Caco-2 (cell line): ENCODE data around the gene CNOT6. TPM values are rescaled to one million over a fixed set of nuclear protein-coding genes. Genes with fewer than 3 reads are reported as not detected.
"Not testable (repeated sequence)": the region's sequence is repeated elsewhere in the genome, so short reads cannot be mapped to it uniquely, and the experiment has no call there.

Source experiments
- BruUV-seq: library from RNA; stranded (reverse); fragments of 400-500 nt; replicated peaks from 2 replicates; lab custom pipeline; 2021; lab: Mats Ljungman, UMichigan
- CTCF ChIA-PET: fragments of 300-600 bp; sonication (Branson Sonifier 250); formaldehyde crosslinking; loops from one replicate; lab custom pipeline; 2022; ENCODE audit warnings: antibody characterized with exemption; lab: Charles Lee
- POLR2A ChIA-PET: fragments of 300-600 bp; sonication (Branson Sonifier 250); formaldehyde crosslinking; loops from one replicate; lab custom pipeline; 2022; ENCODE audit warnings: antibody characterized with exemption; lab: Charles Lee
- DNase-seq, 2 experiments: peaks; one replicate each; pipeline versions ENCODE4 v3.0.0 to v3.0.0-alpha.2; 2020 to 2022
- H3K27me3 ChIP-seq: replicated peaks from 2 replicates; pipeline ENCODE4 v1.6.0; 2011; ENCODE audit warnings: low read length; ENCODE audit not compliant: control insufficient read depth, insufficient read depth
- H3K36me3 ChIP-seq: 2 replicates; pipeline ENCODE4 v1.5.1; 2011; ENCODE audit warnings: low read length; ENCODE audit not compliant: control insufficient read depth, insufficient read depth
- H3K4me1 ChIP-seq: fragments of 250-450 bp; sonication (Bioruptor Pico); 2 replicates; pipeline ENCODE4 v1.5.1; 2020; ENCODE audit warnings: mild to moderate bottlenecking
- H3K4me3 ChIP-seq: 2 replicates; pipeline ENCODE4 v1.5.1; 2011; ENCODE audit warnings: low read depth, mild to moderate bottlenecking, control low read depth, low read length
- H3K9me3 ChIP-seq: fragments of 250-450 bp; sonication (Bioruptor Pico); 2 replicates; pipeline ENCODE4 v1.5.1; 2020; ENCODE audit warnings: mild to moderate bottlenecking, moderate library complexity
- H3K27ac Mint-ChIP-seq: one replicate; pipeline ENCODE4 v1.8.0; 2022; ENCODE audit warnings: mixed read lengths; ENCODE audit not compliant: unreplicated experiment
- H3K27me3 Mint-ChIP-seq: one replicate; pipeline ENCODE4 v1.8.0; 2022; ENCODE audit warnings: mixed read lengths; ENCODE audit not compliant: insufficient read depth, unreplicated experiment
- H3K36me3 Mint-ChIP-seq: one replicate; pipeline ENCODE4 v1.8.0; 2022; ENCODE audit warnings: mild to moderate bottlenecking, mixed read lengths; ENCODE audit not compliant: insufficient read depth, unreplicated experiment
- H3K4me1 Mint-ChIP-seq: one replicate; pipeline ENCODE4 v1.8.0; 2022; ENCODE audit warnings: low read depth, mixed read lengths; ENCODE audit not compliant: unreplicated experiment
- H3K4me3 Mint-ChIP-seq: one replicate; pipeline ENCODE4 v1.8.0; 2022; ENCODE audit warnings: mild to moderate bottlenecking, moderate library complexity, mixed read lengths; ENCODE audit not compliant: unreplicated experiment
- H3K9me3 Mint-ChIP-seq: one replicate; pipeline ENCODE4 v1.8.0; 2022; ENCODE audit warnings: mixed read lengths; ENCODE audit not compliant: unreplicated experiment
- CTCF ChIP-seq, 2 experiments: fragments of 200-600 bp in 1 of 2; IDR thresholded peaks; 1 replicate in 1 of 2; 2 replicates in 1 of 2; pipeline versions ENCODE4 v1.5.1 to v1.8.0; 2011 to 2022; ENCODE audit warnings: antibody characterized with exemption in 1 of 2, control low read depth in 1 of 2, inconsistent platforms in 1 of 2, low read depth in 1 of 2, low read length in 1 of 2, mild to moderate bottlenecking in 1 of 2, moderate library complexity in 1 of 2; ENCODE audit not compliant: insufficient read depth in 1 of 2, severe bottlenecking in 1 of 2, unreplicated experiment in 1 of 2
- intact Hi-C: fragments of 100-400 bp; cut with micrococcal nuclease; formaldehyde crosslinking; loops from one replicate; pipeline ENCODE4 v1.10.0; 2022; ENCODE audit not compliant: unreplicated experiment
- total RNA-seq: library from RNA; stranded (reverse); gene quantifications from 2 replicates; pipeline ENCODE4 v1.2.3, GENCODE V29; 2022

The CNOT6 gene
- total RNA-seq, 1 experiment from 2014 or later: 46.3 TPM

- no peaks in the 10 kb centered on the region for H3K4me1 ChIP-seq
- Mint-ChIP-seq H3K36me3 (no peaks in the 10 kb centered on the region), H3K27me3 (no peaks in the 10 kb centered on the region), H3K4me3 (no peak overlapping the region), H3K4me1 (peaks cover 6% of the 10 kb centered on the region), H3K27ac (no peak overlapping the region), H3K9me3 (peaks cover 15% of the 10 kb centered on the region)
- intact Hi-C loops: no loop called here
- DNase-seq: no peak
- no TSS peak for BruUV-seq
- no peaks in the 10 kb centered on the region for H3K36me3 ChIP-seq
- POLR2A ChIA-PET: no interaction called here
- no peaks in the 10 kb centered on the region for H3K27me3 ChIP-seq
- CTCF ChIA-PET: no interaction called here
- H3K9me3 ChIP-seq: no peaks in the 10 kb centered on the region
- no peak overlapping the region for H3K4me3 ChIP-seq
- TF ChIP-seq CTCF (IDR thresholded peaks at IDR 0.05; ENCODE audit: insufficient read depth in 1 of 2, low read depth in 1 of 2, low read length in 1 of 2, severe bottlenecking in 1 of 2, unreplicated experiment in 1 of 2): no peak
These were observed 29.6 kb upstream of the CNOT6 start for GRCh38 chr5:180464603-180464970.

GRCh38 chr5:180465052-180465451 is 29.1 kb upstream of the CNOT6 start:
- H3K27ac Mint-ChIP-seq, H3K36me3 ChIP-seq, POLR2A ChIA-PET, H3K36me3 Mint-ChIP-seq, DNase-seq, H3K4me1 ChIP-seq, H3K27me3 ChIP-seq, H3K27me3 Mint-ChIP-seq, H3K9me3 ChIP-seq, H3K4me1 Mint-ChIP-seq, H3K4me3 Mint-ChIP-seq, BruUV-seq, CTCF ChIA-PET, intact Hi-C loops, H3K4me3 ChIP-seq: not testable (repeated sequence)
- peaks cover 10% of the 10 kb centered on the region for H3K9me3 Mint-ChIP-seq

GRCh38 chr5:180466316-180466715 is 27.9 kb upstream of the CNOT6 start:
- no TSS peak for BruUV-seq
- no peak overlapping the region for H3K4me3 Mint-ChIP-seq
- H3K4me3 ChIP-seq: no peak overlapping the region
- no peak for TF ChIP-seq CTCF (IDR thresholded peaks at IDR 0.05; ENCODE audit: insufficient read depth in 1 of 2, low read depth in 1 of 2, low read length in 1 of 2, severe bottlenecking in 1 of 2, unreplicated experiment in 1 of 2)
- H3K27me3 Mint-ChIP-seq: peaks cover 2% of the 10 kb centered on the region
- POLR2A ChIA-PET: no interaction called here
- peaks cover 6% of the 10 kb centered on the region for H3K4me1 Mint-ChIP-seq
- H3K4me1 ChIP-seq: no peaks in the 10 kb centered on the region
- DNase-seq: no peak
- no peak overlapping the region for H3K27ac Mint-ChIP-seq
- CTCF ChIA-PET: no interaction called here
- H3K27me3 ChIP-seq: peaks cover 2% of the 10 kb centered on the region; the same call in 1 of the 2 replicates
- intact Hi-C loops: no loop called here
- H3K9me3 ChIP-seq: no peaks in the 10 kb centered on the region
- peaks cover 9% of the 10 kb centered on the region for H3K9me3 Mint-ChIP-seq
- no peaks in the 10 kb centered on the region for H3K36me3 Mint-ChIP-seq
- H3K36me3 ChIP-seq: no peaks in the 10 kb centered on the region
